GM12878 (cell line): ENCODE results near the gene RAE1. TPM values are rescaled to one million over a fixed set of nuclear protein-coding genes. Genes with fewer than 3 reads are reported as not detected.

ENCODE experiments used
- ATAC-seq: fragments of 200-7000 bp; cut with Tn5 transposase; 3 replicates; pipeline ENCODE4 v1.9.1; 2020; ENCODE audit warnings: mild to moderate bottlenecking, moderate library complexity
- BruUV-seq: library from RNA; stranded (reverse); fragments of 400-500 nt; replicated peaks from 2 replicates; lab custom pipeline; 2021; lab: Mats Ljungman, UMichigan
- CTCF ChIA-PET: fragments of 300-600 bp; sonication (Branson Sonifier 250); formaldehyde crosslinking; extraction: SDS; loops from one replicate; lab custom pipeline; 2021; ENCODE audit warnings: inconsistent platforms; lab: Yijun Ruan, JAX
- POLR2A ChIA-PET: fragments of 350-600 bp; formaldehyde crosslinking; extraction: SDS; loops from one replicate; lab custom pipeline; 2021; ENCODE audit warnings: inconsistent platforms; lab: Charles Lee
- RAD21 ChIA-PET: fragments of 300-600 bp; sonication (Branson Sonifier 250); formaldehyde crosslinking; loops from one replicate; lab custom pipeline; 2023; ENCODE audit warnings: antibody characterized with exemption; ENCODE audit not compliant: unreplicated experiment; lab: Charles Lee
- SMC1A ChIA-PET: fragments of 300-600 bp; sonication (Branson Sonifier 250); formaldehyde crosslinking; loops from one replicate; lab custom pipeline; 2023; ENCODE audit not compliant: unreplicated experiment, uncharacterized antibody; lab: Charles Lee
- DNase-seq: peaks from one replicate; pipeline ENCODE4 v3.0.0-alpha.2; 2011; ENCODE audit warnings: low read depth, low spot score
- FAIRE-seq: peaks from 3 replicates; lab custom pipeline; 2011; peaks lifted over from hg19 to GRCh38; lab: Jason Lieb, UNC
- H2AFZ ChIP-seq: 2 replicates; pipeline ENCODE4 v1.6.0; 2011; ENCODE audit warnings: low read depth, low read length, control low read depth; ENCODE audit not compliant: control insufficient read depth
- H3K27ac ChIP-seq: 2 replicates; pipeline ENCODE4 v1.5.1; 2011; ENCODE audit warnings: control low read depth; ENCODE audit not compliant: control insufficient read depth, insufficient read depth
- H3K27me3 ChIP-seq, 2 experiments: replicated peaks in 1 of 2; 2 replicates each; pipeline versions ENCODE4 v1.6.0 to v1.6.1; 2011; ENCODE audit warnings: low read length in 1 of 2; ENCODE audit not compliant: control insufficient read depth in 2 of 2, insufficient read depth in 2 of 2
- H3K36me3 ChIP-seq, 2 experiments: 2 replicates each; pipeline ENCODE4 v1.5.1; 2011; ENCODE audit warnings: low read length in 1 of 2; ENCODE audit not compliant: control insufficient read depth in 2 of 2, insufficient read depth in 2 of 2
- H3K4me1 ChIP-seq: 2 replicates; pipeline ENCODE4 v1.6.1; 2011; ENCODE audit warnings: mild to moderate bottlenecking, low read length, moderate library complexity, mixed read lengths; ENCODE audit not compliant: control insufficient read depth, insufficient read depth
- H3K4me2 ChIP-seq: 2 replicates; pipeline ENCODE4 v1.6.0; 2011; ENCODE audit warnings: control low read depth; ENCODE audit not compliant: control insufficient read depth, insufficient read depth
- H3K4me3 ChIP-seq: fragments of 200-600 bp; sonication (generic); 2 replicates; pipeline ENCODE4 v1.5.1; 2016
- H3K79me2 ChIP-seq: 2 replicates; pipeline ENCODE4 v1.6.0; 2011; ENCODE audit warnings: low read length; ENCODE audit not compliant: control insufficient read depth, insufficient read depth
- H3K9ac ChIP-seq: 2 replicates; pipeline ENCODE4 v1.8.0; 2011; ENCODE audit warnings: low read length, control low read depth, mixed read lengths; ENCODE audit not compliant: control insufficient read depth, insufficient read depth
- H3K9me3 ChIP-seq: replicated peaks from 3 replicates; pipeline ENCODE4 v1.5.1; 2011; ENCODE audit warnings: mild to moderate bottlenecking, low read length; ENCODE audit not compliant: control insufficient read depth, insufficient read depth
- H4K20me1 ChIP-seq: 2 replicates; pipeline ENCODE4 v1.6.0; 2011; ENCODE audit not compliant: control insufficient read depth, insufficient read depth
- BRCA1 ChIP-seq: IDR thresholded peaks from 2 replicates; pipeline ENCODE4 v1.6.1; 2011; ENCODE audit warnings: low read depth, low read length, improper control_type of control experiment
- CBFB ChIP-seq: IDR thresholded peaks from 2 replicates; pipeline ENCODE4 v1.6.1; 2016; ENCODE audit warnings: antibody characterized with exemption, low read depth
- LARP7 ChIP-seq: fragments of 450-650 bp; IDR thresholded peaks from 2 replicates; pipeline ENCODE4 v1.6.1; 2017; ENCODE audit warnings: mild to moderate bottlenecking
- NR2C1 ChIP-seq: fragments of 450-650 bp; IDR thresholded peaks from 2 replicates; pipeline ENCODE4 v1.6.1; 2017; ENCODE audit warnings: antibody characterized with exemption, mild to moderate bottlenecking, moderate library complexity
- PAX8 ChIP-seq: fragments of 450-650 bp; IDR thresholded peaks from 2 replicates; pipeline ENCODE4 v1.6.1; 2017; ENCODE audit warnings: mild to moderate bottlenecking, moderate library complexity
- RUNX3 ChIP-seq: IDR thresholded peaks from 2 replicates; pipeline ENCODE4 v1.6.1; 2012; ENCODE audit warnings: low read length, inconsistent platforms
- SMAD1 ChIP-seq: fragments of 450-650 bp; IDR thresholded peaks from 2 replicates; pipeline ENCODE4 v1.6.1; 2018; ENCODE audit warnings: mild to moderate bottlenecking, low read depth; ENCODE audit not compliant: partially characterized antibody
- SREBF1 ChIP-seq: IDR thresholded peaks from 2 replicates; pipeline ENCODE4 v1.6.1; 2012; ENCODE audit warnings: mild to moderate bottlenecking, low read length
- STAT3 ChIP-seq: IDR thresholded peaks from 2 replicates; pipeline ENCODE4 v1.6.1; 2011; ENCODE audit warnings: low read depth, low read length, improper control_type of control experiment
- TARDBP ChIP-seq: IDR thresholded peaks from 2 replicates; pipeline ENCODE4 v1.6.1; 2016; ENCODE audit warnings: borderline replicate concordance
- TBL1XR1 ChIP-seq: IDR thresholded peaks from 2 replicates; pipeline ENCODE4 v1.6.1; 2012; ENCODE audit warnings: low read depth, low read length, improper control_type of control experiment
- ZNF24 ChIP-seq: fragments of 450-650 bp; IDR thresholded peaks from 2 replicates; pipeline ENCODE4 v1.6.1; 2017; ENCODE audit warnings: antibody characterized with exemption, mild to moderate bottlenecking
- ZNF622 ChIP-seq: fragments of 450-650 bp; IDR thresholded peaks from 2 replicates; pipeline ENCODE4 v1.6.1; 2017; ENCODE audit warnings: mild to moderate bottlenecking, inconsistent platforms
- WGBS: methylation state at CpG from one replicate; pipeline ENCODE4 v1.1.6; 2016; ENCODE audit warnings: low lambda C conversion rate; ENCODE audit not compliant: insufficient replicate concordance, insufficient coverage; ENCODE audit errors: missing lambda C conversion rate; 5-methylcytosine and 5-hydroxymethylcytosine counted together
- in situ Hi-C: fragments of 300-500 bp; cut with MboI; formaldehyde crosslinking; loops from 9 replicates; pipeline ENCODE4 v1.14.3; 2018; ENCODE audit warnings: mixed read lengths
- intact Hi-C: fragments of 100-400 bp; cut with micrococcal nuclease; formaldehyde crosslinking; loops from one replicate; pipeline ENCODE4 v1.14.2; 2022; ENCODE audit not compliant: unreplicated experiment
- polyA plus RNA-seq, 11 experiments: library from polyadenylated mRNA; depleted of rRNA in 4 of 11; unstranded in 6 of 11; stranded (reverse) in 5 of 11; fragments of >200 nt; fragmentation: Nextera tagmentation in 4 of 11; fragmentation: Illumina TruSeq in 1 of 11; extraction: Ambion mirVana in 4 of 11; extraction: Trizol in 1 of 11; gene quantifications; 1 replicate in 1 of 11; 2 replicates in 10 of 11; pipeline versions ENCODE4 v1.2.1 to v1.2.3, GENCODE V29; 2011 to 2016; ENCODE audit warnings: inconsistent platforms in 2 of 11, missing spikeins in 2 of 11, low read depth in 1 of 11
- total RNA-seq, 4 experiments: library from RNA; depleted of rRNA in 3 of 4; stranded (reverse); fragments of >200 nt in 3 of 4; fragmentation: Illumina TruSeq in 1 of 4; extraction: Trizol in 1 of 4; gene quantifications; 2 replicates each; pipeline versions ENCODE4 v1.2.1 to v1.2.3, GENCODE V29; 2013 to 2021
- TF ChIP-seq, protein P1 (sequence below): fragments of 450-650 bp; IDR thresholded peaks from 2 replicates; pipeline ENCODE4 v1.6.1; 2018; ENCODE audit warnings: mild to moderate bottlenecking, low read depth, moderate library complexity; ENCODE audit not compliant: partially characterized antibody
- TF ChIP-seq, protein P2 (sequence below): fragments of 450-650 bp; IDR thresholded peaks from 2 replicates; pipeline ENCODE4 v1.6.1; 2016; ENCODE audit warnings: mild to moderate bottlenecking, moderate library complexity, borderline replicate concordance
- TF ChIP-seq, protein P3 (sequence below): IDR thresholded peaks from 2 replicates; pipeline ENCODE4 v1.6.1; 2012; ENCODE audit warnings: low read depth, low read length, improper control_type of control experiment

RAE1 gene
- total and polyA plus RNA-seq, 10 of the 15 experiments (the other 5 are each of a cell fraction or from before 2014, with no cell fraction given) = 28.7 to 107 (median 49.3) TPM

DNA sequence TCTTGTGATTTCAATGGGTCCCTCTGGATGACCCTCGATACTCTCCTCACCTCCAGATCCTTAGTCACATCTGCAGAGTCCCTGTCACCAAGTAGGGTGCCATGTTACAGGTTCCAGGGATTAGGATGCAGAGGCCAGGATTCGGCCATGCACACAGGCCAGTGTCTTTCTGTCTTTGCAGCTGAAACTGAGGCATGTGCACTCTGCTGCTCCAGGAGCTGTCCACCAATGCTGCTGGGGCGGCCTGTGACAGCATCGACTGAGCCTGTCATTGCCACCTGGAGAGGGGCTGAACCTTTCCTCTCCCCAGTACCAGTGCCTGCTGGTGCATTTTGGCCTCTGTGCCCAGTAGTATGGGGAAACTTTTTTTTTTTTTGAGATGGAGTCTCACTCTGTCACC is 35.7 kb downstream of the RAE1 start:
- BruUV-seq = no TSS peak
- ATAC-seq (no peak), DNase-seq (no peak), FAIRE-seq (no peak)
- no peak overlapping the region for H3K4me3 ChIP-seq
- peaks cover 2 to 3% of the 10 kb centered on the region in 2 experiments; a peak in 2 of 4 replicates for H3K36me3 ChIP-seq
- H3K9ac ChIP-seq = no peak overlapping the region
- intact Hi-C loops (no loop called here), in situ Hi-C loops (loop anchor here (5.0 to 25.0 kb wide), 3 partner anchors 206 to 1276 kb away; partner anchors contain the start of gene STX16)
- H3K4me1 ChIP-seq = peaks cover 22% of the 10 kb centered on the region
- peaks cover 4% of the 10 kb centered on the region for H3K79me2 ChIP-seq
- no peak overlapping the region for H2AFZ ChIP-seq
- H3K27me3 ChIP-seq = no peaks in the 10 kb centered on the region
- ChIA-PET RAD21 (interaction anchor here (1.0 to 5.0 kb wide), 2 partner anchors 109 to 112 kb away, joined by 3 to 20 read pairs; no protein-coding TSS in a partner anchor), SMC1A (interaction anchor here (3.7 kb wide), 1 partner anchor 112 kb away, joined by 15 read pairs; no protein-coding TSS in a partner anchor), CTCF (interaction anchor here (1.6 kb wide), 1 partner anchor 112 kb away, joined by 7 read pairs; no protein-coding TSS in a partner anchor), POLR2A (no interaction called here)
- WGBS = 99% methylated on average over 4 of the region's 4 CpGs
- no peak overlapping the region for H3K4me2 ChIP-seq
- H3K27ac ChIP-seq = no peak overlapping the region
- H3K9me3 ChIP-seq = no peaks in the 10 kb centered on the region
- no peaks in the 10 kb centered on the region for H4K20me1 ChIP-seq
- no peak for TF ChIP-seq PAX8
- no peak for TF ChIP-seq CBFB
- no peak for TF ChIP-seq STAT3
- TF ChIP-seq ZNF24 = no peak
- no peak for TF ChIP-seq SREBF1
- no peak for TF ChIP-seq RUNX3
- TF ChIP-seq TBL1XR1 = no peak
- TF ChIP-seq, protein P1, sequence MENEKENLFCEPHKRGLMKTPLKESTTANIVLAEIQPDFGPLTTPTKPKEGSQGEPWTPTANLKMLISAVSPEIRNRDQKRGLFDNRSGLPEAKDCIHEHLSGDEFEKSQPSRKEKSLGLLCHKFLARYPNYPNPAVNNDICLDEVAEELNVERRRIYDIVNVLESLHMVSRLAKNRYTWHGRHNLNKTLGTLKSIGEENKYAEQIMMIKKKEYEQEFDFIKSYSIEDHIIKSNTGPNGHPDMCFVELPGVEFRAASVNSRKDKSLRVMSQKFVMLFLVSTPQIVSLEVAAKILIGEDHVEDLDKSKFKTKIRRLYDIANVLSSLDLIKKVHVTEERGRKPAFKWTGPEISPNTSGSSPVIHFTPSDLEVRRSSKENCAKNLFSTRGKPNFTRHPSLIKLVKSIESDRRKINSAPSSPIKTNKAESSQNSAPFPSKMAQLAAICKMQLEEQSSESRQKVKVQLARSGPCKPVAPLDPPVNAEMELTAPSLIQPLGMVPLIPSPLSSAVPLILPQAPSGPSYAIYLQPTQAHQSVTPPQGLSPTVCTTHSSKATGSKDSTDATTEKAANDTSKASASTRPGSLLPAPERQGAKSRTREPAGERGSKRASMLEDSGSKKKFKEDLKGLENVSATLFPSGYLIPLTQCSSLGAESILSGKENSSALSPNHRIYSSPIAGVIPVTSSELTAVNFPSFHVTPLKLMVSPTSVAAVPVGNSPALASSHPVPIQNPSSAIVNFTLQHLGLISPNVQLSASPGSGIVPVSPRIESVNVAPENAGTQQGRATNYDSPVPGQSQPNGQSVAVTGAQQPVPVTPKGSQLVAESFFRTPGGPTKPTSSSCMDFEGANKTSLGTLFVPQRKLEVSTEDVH = no peak
- no peak for TF ChIP-seq BRCA1
- no peak for TF ChIP-seq SMAD1
- no peak for TF ChIP-seq ZNF622
- TF ChIP-seq, protein P2, sequence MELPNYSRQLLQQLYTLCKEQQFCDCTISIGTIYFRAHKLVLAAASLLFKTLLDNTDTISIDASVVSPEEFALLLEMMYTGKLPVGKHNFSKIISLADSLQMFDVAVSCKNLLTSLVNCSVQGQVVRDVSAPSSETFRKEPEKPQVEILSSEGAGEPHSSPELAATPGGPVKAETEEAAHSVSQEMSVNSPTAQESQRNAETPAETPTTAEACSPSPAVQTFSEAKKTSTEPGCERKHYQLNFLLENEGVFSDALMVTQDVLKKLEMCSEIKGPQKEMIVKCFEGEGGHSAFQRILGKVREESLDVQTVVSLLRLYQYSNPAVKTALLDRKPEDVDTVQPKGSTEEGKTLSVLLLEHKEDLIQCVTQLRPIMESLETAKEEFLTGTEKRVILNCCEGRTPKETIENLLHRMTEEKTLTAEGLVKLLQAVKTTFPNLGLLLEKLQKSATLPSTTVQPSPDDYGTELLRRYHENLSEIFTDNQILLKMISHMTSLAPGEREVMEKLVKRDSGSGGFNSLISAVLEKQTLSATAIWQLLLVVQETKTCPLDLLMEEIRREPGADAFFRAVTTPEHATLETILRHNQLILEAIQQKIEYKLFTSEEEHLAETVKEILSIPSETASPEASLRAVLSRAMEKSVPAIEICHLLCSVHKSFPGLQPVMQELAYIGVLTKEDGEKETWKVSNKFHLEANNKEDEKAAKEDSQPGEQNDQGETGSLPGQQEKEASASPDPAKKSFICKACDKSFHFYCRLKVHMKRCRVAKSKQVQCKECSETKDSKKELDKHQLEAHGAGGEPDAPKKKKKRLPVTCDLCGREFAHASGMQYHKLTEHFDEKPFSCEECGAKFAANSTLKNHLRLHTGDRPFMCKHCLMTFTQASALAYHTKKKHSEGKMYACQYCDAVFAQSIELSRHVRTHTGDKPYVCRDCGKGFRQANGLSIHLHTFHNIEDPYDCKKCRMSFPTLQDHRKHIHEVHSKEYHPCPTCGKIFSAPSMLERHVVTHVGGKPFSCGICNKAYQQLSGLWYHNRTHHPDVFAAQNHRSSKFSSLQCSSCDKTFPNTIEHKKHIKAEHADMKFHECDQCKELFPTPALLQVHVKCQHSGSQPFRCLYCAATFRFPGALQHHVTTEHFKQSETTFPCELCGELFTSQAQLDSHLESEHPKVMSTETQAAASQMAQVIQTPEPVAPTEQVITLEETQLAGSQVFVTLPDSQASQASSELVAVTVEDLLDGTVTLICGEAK = no peak
- TF ChIP-seq LARP7 = no peak
- TF ChIP-seq, protein P3, sequence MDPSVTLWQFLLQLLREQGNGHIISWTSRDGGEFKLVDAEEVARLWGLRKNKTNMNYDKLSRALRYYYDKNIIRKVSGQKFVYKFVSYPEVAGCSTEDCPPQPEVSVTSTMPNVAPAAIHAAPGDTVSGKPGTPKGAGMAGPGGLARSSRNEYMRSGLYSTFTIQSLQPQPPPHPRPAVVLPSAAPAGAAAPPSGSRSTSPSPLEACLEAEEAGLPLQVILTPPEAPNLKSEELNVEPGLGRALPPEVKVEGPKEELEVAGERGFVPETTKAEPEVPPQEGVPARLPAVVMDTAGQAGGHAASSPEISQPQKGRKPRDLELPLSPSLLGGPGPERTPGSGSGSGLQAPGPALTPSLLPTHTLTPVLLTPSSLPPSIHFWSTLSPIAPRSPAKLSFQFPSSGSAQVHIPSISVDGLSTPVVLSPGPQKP = no peak
- TF ChIP-seq TARDBP = no peak
- no peak for TF ChIP-seq NR2C1
